Suppressor macrophage treated with lipopolysaccharide for 4 hours (primary cell): ENCODE data around the gene RMND5A.
A peak's percentile ranks its signal among the peaks of the same experiment; 100 is the strongest.

Source experiments
- DNase-seq: peaks from one replicate; pipeline ENCODE4 v3.0.0-alpha.2; 2020

The RMND5A gene

GRCh38 chr2:86769838-86770237, 49.7 kb downstream of the RMND5A start:
- DNase-seq = no peak

GRCh38 chr2:86770816-86771301, 50.8 kb downstream of the RMND5A start:
- DNase-seq = no peak

GRCh38 chr2:86772611-86773010, 52.5 kb downstream of the RMND5A start:
- DNase-seq = no peak

GRCh38 chr2:86774862-86775261, 54.8 kb downstream of the RMND5A start:
- DNase-seq = no peak

- DNase-seq = no peak
Measured at GRCh38 chr2:86775338-86775737, 55.2 kb downstream of the RMND5A start.

- DNase-seq = no peak
Measured at GRCh38 chr2:86776532-86776931, 56.4 kb downstream of the RMND5A start.

GRCh38 chr2:86778957-86779356, 58.9 kb downstream of the RMND5A start:
- no peak for DNase-seq

GRCh38 chr2:86779971-86780370, 59.9 kb downstream of the RMND5A start:
- no peak for DNase-seq

GRCh38 chr2:86781363-86781762, 61.3 kb downstream of the RMND5A start:
- DNase-seq = no peak

- no peak for DNase-seq
Measured at GRCh38 chr2:86782748-86783147, 62.7 kb downstream of the RMND5A start.

GRCh38 chr2:86783615-86784339, 63.7 kb downstream of the RMND5A start:
- peak; percentile 76 for DNase-seq

GRCh38 chr2:86785456-86785855, 65.4 kb downstream of the RMND5A start:
- no peak for DNase-seq

GRCh38 chr2:86786001-86786536, 66.0 kb downstream of the RMND5A start:
- no peak for DNase-seq

GRCh38 chr2:86787736-86788135, 67.6 kb downstream of the RMND5A start:
- DNase-seq = peak; percentile 68

- DNase-seq = no peak
Measured at GRCh38 chr2:86788165-86788564, 68.1 kb downstream of the RMND5A start.

- no peak for DNase-seq
Measured at GRCh38 chr2:86788881-86789686, 69.0 kb downstream of the RMND5A start.

- DNase-seq = no peak
Measured at GRCh38 chr2:86789687-86790133, 69.6 kb downstream of the RMND5A start.

GRCh38 chr2:86790134-86790675, 70.1 kb downstream of the RMND5A start:
- no peak for DNase-seq

- peak; percentile 54 for DNase-seq
Measured at GRCh38 chr2:86790676-86791572, 70.8 kb downstream of the RMND5A start, which contains the start of gene CD8A. Gene CD8A (minus strand): TSS chr2:86790913. CDS start chr2:86790825, 88 bp downstream.

GRCh38 chr2:86791573-86791972, 71.5 kb downstream of the RMND5A start:
- no peak for DNase-seq

GRCh38 chr2:86793752-86794151, 73.7 kb downstream of the RMND5A start:
- DNase-seq = no peak

- DNase-seq = no peak
Measured at GRCh38 chr2:86794861-86795260, 74.8 kb downstream of the RMND5A start.
